RWPE2 (cell line): Measurements from ENCODE around the gene GABRR3.

ENCODE experiments used
- ATAC-seq: fragments of 200-7000 bp; cut with Tn5 transposase; 3 replicates; pipeline ENCODE4 v1.9.1; 2021; ENCODE audit warnings: low read depth
- DNase-seq: peaks from one replicate; pipeline ENCODE4 v3.0.0-alpha.2; 2020; ENCODE audit warnings: low spot score
- H3K27ac ChIP-seq: fragments of 450-650 bp; 2 replicates; pipeline ENCODE4 v1.5.1; 2017; ENCODE audit warnings: mild to moderate bottlenecking; ENCODE audit not compliant: poor library complexity, severe bottlenecking
- H3K27me3 ChIP-seq: fragments of 250-450 bp; sonication (Bioruptor Pico); 2 replicates; pipeline ENCODE4 v1.5.1; 2021; ENCODE audit warnings: mild to moderate bottlenecking, moderate library complexity; ENCODE audit not compliant: insufficient read depth, poor library complexity, severe bottlenecking
- H3K36me3 ChIP-seq: fragments of 250-450 bp; sonication (Bioruptor Pico); 2 replicates; pipeline ENCODE4 v1.5.1; 2020; ENCODE audit warnings: low read depth, mild to moderate bottlenecking, moderate library complexity
- H3K4me1 ChIP-seq: fragments of 250-450 bp; sonication (Bioruptor Pico); 2 replicates; pipeline ENCODE4 v1.5.1; 2021; ENCODE audit warnings: mild to moderate bottlenecking, moderate library complexity; ENCODE audit not compliant: insufficient read depth, poor library complexity, severe bottlenecking
- H3K4me3 ChIP-seq: fragments of 250-450 bp; sonication (Bioruptor Pico); 2 replicates; pipeline ENCODE4 v1.5.1; 2021; ENCODE audit warnings: mild to moderate bottlenecking, moderate library complexity; ENCODE audit not compliant: severe bottlenecking
- H3K9me3 ChIP-seq: fragments of 250-450 bp; sonication (Bioruptor Pico); 2 replicates; pipeline ENCODE4 v1.5.1; 2021; ENCODE audit warnings: mild to moderate bottlenecking, moderate library complexity; ENCODE audit not compliant: severe bottlenecking
- TF ChIP-seq, protein P1 (sequence below): fragments of 450-650 bp; IDR thresholded peaks from one replicate; pipeline ENCODE4 v1.5.1; 2017; ENCODE audit warnings: mild to moderate bottlenecking, moderate library complexity; ENCODE audit not compliant: poor library complexity, severe bottlenecking

Gene GABRR3

GRCh38 chr3:97957617-97958311 is 77.4 kb downstream of the GABRR3 start:
- no peaks in the 10 kb centered on the region for H3K9me3 ChIP-seq
- no peaks in the 10 kb centered on the region for H3K27me3 ChIP-seq
- TF ChIP-seq, protein P1, sequence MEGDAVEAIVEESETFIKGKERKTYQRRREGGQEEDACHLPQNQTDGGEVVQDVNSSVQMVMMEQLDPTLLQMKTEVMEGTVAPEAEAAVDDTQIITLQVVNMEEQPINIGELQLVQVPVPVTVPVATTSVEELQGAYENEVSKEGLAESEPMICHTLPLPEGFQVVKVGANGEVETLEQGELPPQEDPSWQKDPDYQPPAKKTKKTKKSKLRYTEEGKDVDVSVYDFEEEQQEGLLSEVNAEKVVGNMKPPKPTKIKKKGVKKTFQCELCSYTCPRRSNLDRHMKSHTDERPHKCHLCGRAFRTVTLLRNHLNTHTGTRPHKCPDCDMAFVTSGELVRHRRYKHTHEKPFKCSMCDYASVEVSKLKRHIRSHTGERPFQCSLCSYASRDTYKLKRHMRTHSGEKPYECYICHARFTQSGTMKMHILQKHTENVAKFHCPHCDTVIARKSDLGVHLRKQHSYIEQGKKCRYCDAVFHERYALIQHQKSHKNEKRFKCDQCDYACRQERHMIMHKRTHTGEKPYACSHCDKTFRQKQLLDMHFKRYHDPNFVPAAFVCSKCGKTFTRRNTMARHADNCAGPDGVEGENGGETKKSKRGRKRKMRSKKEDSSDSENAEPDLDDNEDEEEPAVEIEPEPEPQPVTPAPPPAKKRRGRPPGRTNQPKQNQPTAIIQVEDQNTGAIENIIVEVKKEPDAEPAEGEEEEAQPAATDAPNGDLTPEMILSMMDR: no peak
- no peaks in the 10 kb centered on the region for H3K4me1 ChIP-seq
- DNase-seq (no peak), ATAC-seq (no peak)
- H3K4me3 ChIP-seq: no peak overlapping the region
- H3K36me3 ChIP-seq: peaks cover 86% of the 10 kb centered on the region
- H3K27ac ChIP-seq: no peak overlapping the region

DNA sequence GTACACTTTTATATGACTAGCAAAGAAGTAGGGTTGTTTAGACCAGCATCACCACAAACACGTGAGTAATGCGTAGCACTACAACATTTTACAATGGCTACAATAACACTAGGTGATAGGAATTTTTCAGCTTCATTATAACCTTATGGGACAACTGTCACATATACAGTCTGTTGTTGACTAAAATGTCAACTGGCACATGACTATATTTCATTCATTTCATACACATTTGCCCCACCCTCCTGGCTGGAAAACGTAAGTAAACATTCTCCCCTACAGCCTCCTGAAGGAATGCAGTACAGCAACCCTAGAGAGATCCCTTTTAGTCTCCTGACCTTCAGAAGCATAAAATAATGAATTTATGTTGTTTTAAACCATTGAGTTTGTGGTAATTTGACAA is 79.1 kb downstream of the GABRR3 start:
- DNase-seq (no peak), ATAC-seq (no peak)
- no peaks in the 10 kb centered on the region for H3K4me1 ChIP-seq
- no peak overlapping the region for H3K27ac ChIP-seq
- TF ChIP-seq, protein P1: no peak
- no peak overlapping the region for H3K4me3 ChIP-seq
- peaks cover 87% of the 10 kb centered on the region for H3K36me3 ChIP-seq
- no peaks in the 10 kb centered on the region for H3K27me3 ChIP-seq
- H3K9me3 ChIP-seq: no peaks in the 10 kb centered on the region

DNA sequence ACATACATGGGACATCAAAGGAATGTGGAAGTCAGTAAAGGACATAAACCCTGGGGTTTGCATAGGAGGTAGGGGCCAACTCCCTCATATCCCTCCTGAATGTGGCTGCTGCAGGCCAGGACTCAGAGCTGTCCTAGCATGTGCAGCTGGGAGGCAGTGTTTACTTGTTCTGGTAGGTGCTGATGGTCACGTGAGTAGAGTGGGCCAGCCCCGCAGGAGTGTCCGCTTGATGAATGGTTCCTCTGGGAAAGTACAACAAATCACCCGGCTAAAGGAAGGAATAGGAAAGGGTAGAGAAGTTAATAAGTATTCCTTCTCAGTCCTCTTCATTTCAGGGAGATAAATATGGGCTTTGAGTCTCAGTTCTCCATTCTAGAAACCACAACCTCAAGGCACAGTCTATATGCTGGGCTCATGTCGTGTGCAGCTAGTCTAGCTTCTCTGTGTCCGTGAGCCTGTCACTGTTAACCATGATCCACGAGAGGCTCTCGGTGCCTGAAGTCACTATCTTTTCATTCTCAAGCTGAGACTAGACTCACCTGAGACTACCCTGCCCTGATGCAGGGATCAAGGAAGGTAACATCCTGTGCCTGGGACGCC is 80.8 kb downstream of the GABRR3 start:
- H3K36me3 ChIP-seq: peaks cover 87% of the 10 kb centered on the region
- no peaks in the 10 kb centered on the region for H3K4me1 ChIP-seq
- no peaks in the 10 kb centered on the region for H3K27me3 ChIP-seq
- DNase-seq (no peak), ATAC-seq (no peak)
- no peaks in the 10 kb centered on the region for H3K9me3 ChIP-seq
- TF ChIP-seq, protein P1: no peak
- H3K27ac ChIP-seq: no peak overlapping the region
- no peak overlapping the region for H3K4me3 ChIP-seq

GRCh38 chr3:97952872-97953271 is 82.2 kb downstream of the GABRR3 start:
- Histone ChIP-seq H3K36me3 (peaks cover 90% of the 10 kb centered on the region), H3K4me3 (no peak overlapping the region), H3K27ac (no peak overlapping the region), H3K27me3 (no peaks in the 10 kb centered on the region), H3K4me1 (no peaks in the 10 kb centered on the region), H3K9me3 (no peaks in the 10 kb centered on the region)
- DNase-seq (no peak), ATAC-seq (no peak)
- TF ChIP-seq, protein P1: no peak

DNA sequence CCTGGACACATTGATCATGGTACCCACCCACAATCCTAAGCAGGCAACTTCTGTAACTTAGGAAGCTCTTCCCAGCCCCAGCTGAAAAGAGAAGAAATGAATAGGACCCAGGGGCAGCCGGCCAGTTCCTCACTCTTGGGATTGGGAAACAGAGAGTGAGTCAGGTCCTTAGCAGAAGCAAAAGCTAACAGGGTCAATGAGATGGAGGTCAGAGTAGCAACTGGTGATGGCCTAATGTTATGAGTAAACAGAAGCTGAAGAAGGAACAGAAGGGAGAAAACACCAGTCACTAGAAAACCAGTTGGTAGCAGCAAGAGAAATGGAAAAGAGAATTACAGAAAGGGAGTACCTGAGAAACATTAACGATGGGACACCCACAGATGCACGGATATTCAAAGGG is 82.8 kb downstream of the GABRR3 start:
- Histone ChIP-seq H3K9me3 (no peaks in the 10 kb centered on the region), H3K27me3 (no peaks in the 10 kb centered on the region), H3K27ac (no peak overlapping the region), H3K4me3 (no peak overlapping the region), H3K4me1 (no peaks in the 10 kb centered on the region), H3K36me3 (peaks cover 90% of the 10 kb centered on the region)
- ATAC-seq: 0 out of 3 replicates have a peak, but pooled peaks have one; percentile 29
- no peak for DNase-seq
- TF ChIP-seq, protein P1: no peak
